Measurements from ENCODE around the gene KRTAP10-6.
"Not testable (repeated sequence)": the region's sequence is repeated elsewhere in the genome, so short reads cannot be mapped to it uniquely, and the experiment has no call there.

The KRTAP10-6 gene

GRCh38 chr21:44614161-44614631, 21.9 kb upstream of the KRTAP10-6 start:
- no peak for DNase-seq
- no peaks in the 10 kb centered on the region for H3K27me3 ChIP-seq (ENCODE audit: insufficient read depth, low read depth, severe bottlenecking)
- peaks cover 19% of the 10 kb centered on the region for H3K9me3 ChIP-seq (ENCODE audit: severe bottlenecking)
- H3K4me3 ChIP-seq (ENCODE audit: low read depth, low read length) = no peak overlapping the region
- no peak overlapping the region for H3K27ac ChIP-seq
- TF ChIP-seq CTCF (IDR thresholded peaks at IDR 0.05; ENCODE audit: low read depth, low read length) = no peak
- no peaks in the 10 kb centered on the region for H3K36me3 ChIP-seq

GRCh38 chr21:44613386-44614155, 21.3 kb upstream of the KRTAP10-6 start:
- H3K36me3 ChIP-seq = no peaks in the 10 kb centered on the region
- H3K27ac ChIP-seq = no peak overlapping the region
- no peak for DNase-seq
- peaks cover 21% of the 10 kb centered on the region for H3K9me3 ChIP-seq (ENCODE audit: severe bottlenecking)
- H3K4me3 ChIP-seq (ENCODE audit: low read depth, low read length) = no peak overlapping the region
- TF ChIP-seq CTCF (IDR thresholded peaks at IDR 0.05; ENCODE audit: low read depth, low read length) = no peak
- no peaks in the 10 kb centered on the region for H3K27me3 ChIP-seq (ENCODE audit: insufficient read depth, low read depth, severe bottlenecking)

- Histone ChIP-seq H3K9me3 (ENCODE audit: severe bottlenecking) (peaks cover 21% of the 10 kb centered on the region), H3K27ac (no peak overlapping the region), H3K4me3 (ENCODE audit: low read depth, low read length) (no peak overlapping the region), H3K27me3 (ENCODE audit: insufficient read depth, low read depth, severe bottlenecking) (no peaks in the 10 kb centered on the region), H3K36me3 (no peaks in the 10 kb centered on the region)
- TF ChIP-seq CTCF (IDR thresholded peaks at IDR 0.05; ENCODE audit: low read depth, low read length) = no peak
- no peak for DNase-seq
Measured at GRCh38 chr21:44612669-44613229, 20.4 kb upstream of the KRTAP10-6 start.

- H3K36me3 ChIP-seq = no peaks in the 10 kb centered on the region
- no peak within 1 kb of the TSS for H3K27ac ChIP-seq
- H3K4me3 ChIP-seq (ENCODE audit: low read depth, low read length) = no peak within 1 kb of the TSS
- peaks cover 21% of the 10 kb centered on the region for H3K9me3 ChIP-seq (ENCODE audit: severe bottlenecking)
- DNase-seq = no peak
- TF ChIP-seq CTCF (IDR thresholded peaks at IDR 0.05; ENCODE audit: low read depth, low read length) = no peak
- H3K27me3 ChIP-seq (ENCODE audit: insufficient read depth, low read depth, severe bottlenecking) = no peaks in the 10 kb centered on the region
Measured at GRCh38 chr21:44612029-44612486, 19.8 kb upstream of the KRTAP10-6 start, which contains the start of gene KRTAP10-8. KRTAP10-8 (plus strand) TSS chr21:44612079; CDS start chr21:44612101, 22 bp downstream.

GRCh38 chr21:44611551-44611950, 19.2 kb upstream of the KRTAP10-6 start:
- Histone ChIP-seq H3K36me3 (no peaks in the 10 kb centered on the region), H3K9me3 (ENCODE audit: severe bottlenecking) (peaks cover 21% of the 10 kb centered on the region), H3K4me3 (ENCODE audit: low read depth, low read length) (no peak overlapping the region), H3K27ac (no peak overlapping the region), H3K27me3 (ENCODE audit: insufficient read depth, low read depth, severe bottlenecking) (no peaks in the 10 kb centered on the region)
- no peak for DNase-seq
- no peak for TF ChIP-seq CTCF (IDR thresholded peaks at IDR 0.05; ENCODE audit: low read depth, low read length)

GRCh38 chr21:44610157-44610843, 18.0 kb upstream of the KRTAP10-6 start:
- H3K27ac ChIP-seq; H3K4me3 ChIP-seq (ENCODE audit: low read depth, low read length); DNase-seq; H3K36me3 ChIP-seq; H3K27me3 ChIP-seq (ENCODE audit: insufficient read depth, low read depth, severe bottlenecking): not testable (repeated sequence)
- H3K9me3 ChIP-seq (ENCODE audit: severe bottlenecking) = peaks cover 21% of the 10 kb centered on the region

All from WERI-Rb-1 (cell line).